ENCODE results near the gene PIF1. TPM values are rescaled to one million over a fixed set of nuclear protein-coding genes. Genes with fewer than 3 reads are reported as not detected.

Gene PIF1
- total RNA-seq = 0.27 TPM

DNA sequence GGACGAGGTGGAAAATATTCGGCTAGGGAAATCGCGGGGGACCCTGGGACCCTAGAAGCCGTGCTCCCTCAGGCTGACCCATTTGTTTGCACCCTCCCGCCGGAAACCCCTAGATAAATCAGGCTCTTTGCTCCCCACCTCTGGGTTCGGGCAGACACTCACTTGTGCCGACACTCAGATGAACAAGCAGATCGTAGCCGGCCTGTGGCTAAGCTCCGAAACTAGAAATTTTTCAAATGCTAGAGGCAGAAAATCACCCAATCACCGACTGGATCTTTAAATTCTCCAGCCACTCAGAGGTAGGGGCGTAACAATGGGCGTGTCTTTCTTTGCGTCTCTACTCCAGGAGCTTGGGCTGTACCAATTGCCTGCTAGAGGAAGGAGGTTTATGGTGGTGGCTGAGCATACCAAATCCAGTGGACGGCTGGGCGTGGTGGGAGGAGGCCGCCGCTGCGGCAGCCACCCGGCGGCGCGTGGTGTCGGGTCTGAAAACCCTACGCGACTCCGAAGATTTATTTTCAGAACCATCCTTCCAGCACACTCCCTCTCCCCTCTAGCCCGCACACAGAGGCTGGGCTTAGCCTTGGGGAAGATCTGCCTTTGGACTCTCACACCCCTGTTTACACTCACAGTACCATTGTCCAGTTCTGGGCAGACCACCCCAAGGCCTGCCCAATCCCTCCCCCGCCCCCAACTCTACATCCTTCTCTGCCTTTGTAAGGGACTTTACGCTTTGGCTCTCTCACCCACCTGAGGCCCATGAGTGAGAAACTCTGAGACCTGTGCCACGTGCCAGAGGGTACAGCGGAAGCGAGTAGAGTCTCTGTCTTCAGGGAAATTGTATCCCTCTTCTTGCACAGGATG lies at the start of gene PIF1:
TSS of gene PIF1 (minus strand) at position 217 of the 864 bp plus-strand sequence. CDS start 1,312 bp downstream, outside the sequence.
- peak; percentile 63 to 99 (median 97) for DNase-seq (ENCODE audit: low read depth in 2 of 3, low spot score in 2 of 3)

- peak in 2 of 3 donors; percentile 77 to 86 for DNase-seq (ENCODE audit: low read depth in 2 of 3, low spot score in 2 of 3)
These were observed 44.9 kb upstream of the PIF1 start for GRCh38 chr15:64870353-64870752.

GRCh38 chr15:64869501-64869900 lies 44.1 kb upstream of the PIF1 start:
- no peak for DNase-seq (ENCODE audit: low read depth in 2 of 3, low spot score in 2 of 3)

GRCh38 chr15:64865998-64866520 lies 40.6 kb upstream of the PIF1 start:
- no peak for DNase-seq (ENCODE audit: low read depth in 2 of 3, low spot score in 2 of 3)

- no peak for DNase-seq (ENCODE audit: low read depth in 2 of 3, low spot score in 2 of 3)
These were observed 39.9 kb upstream of the PIF1 start for GRCh38 chr15:64865126-64865997.

DNA sequence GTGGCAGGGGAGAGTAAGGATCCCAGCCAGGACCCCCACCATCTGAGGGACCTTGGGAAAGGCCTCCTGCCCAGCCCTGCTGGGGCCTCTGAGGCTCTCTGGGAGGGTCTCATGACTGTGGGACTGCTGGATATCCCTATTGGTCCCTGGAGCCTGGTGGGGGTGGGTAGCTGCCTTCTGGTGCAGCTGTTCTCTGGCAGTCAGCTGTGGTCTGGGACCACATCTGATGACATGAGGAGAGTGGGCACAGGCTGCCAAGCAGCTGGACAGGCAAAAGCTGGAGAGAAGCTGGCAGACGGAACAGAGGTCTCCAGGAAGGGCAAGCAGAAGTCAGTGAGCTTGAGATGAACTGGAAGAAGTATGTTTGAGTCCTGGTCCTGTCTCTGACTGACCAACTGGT lies 38.6 kb upstream of the PIF1 start:
- no peak for DNase-seq (ENCODE audit: low read depth in 2 of 3, low spot score in 2 of 3)

GRCh38 chr15:64862408-64862807 lies 37.0 kb upstream of the PIF1 start:
- no peak for DNase-seq (ENCODE audit: low read depth in 2 of 3, low spot score in 2 of 3)

GRCh38 chr15:64861960-64862359 lies 36.5 kb upstream of the PIF1 start:
- DNase-seq (ENCODE audit: low read depth in 2 of 3, low spot score in 2 of 3) = no peak

GRCh38 chr15:64861331-64861730 lies 35.9 kb upstream of the PIF1 start:
- no peak for DNase-seq (ENCODE audit: low read depth in 2 of 3, low spot score in 2 of 3)

DNA sequence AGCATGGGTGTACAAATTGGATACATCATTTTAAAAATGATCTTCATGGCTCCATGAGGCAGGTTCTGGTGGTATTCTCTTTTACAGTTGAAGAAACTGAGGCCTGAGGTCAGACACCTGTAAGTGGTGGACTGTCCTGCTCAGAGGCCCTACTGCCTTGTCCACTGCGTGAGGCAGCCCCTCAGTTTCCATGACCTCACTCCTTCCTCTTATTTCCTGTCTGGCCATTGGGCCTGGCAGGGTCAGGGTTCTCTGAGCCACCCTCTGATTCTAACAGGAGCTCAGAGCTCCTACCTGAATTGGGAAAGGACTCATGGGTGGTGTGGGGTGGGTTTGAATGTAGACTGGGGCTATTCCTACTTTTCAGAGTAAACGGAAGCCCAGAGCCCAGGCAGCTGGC lies 33.8 kb upstream of the PIF1 start:
- no peak for DNase-seq (ENCODE audit: low read depth in 2 of 3, low spot score in 2 of 3)

DNA sequence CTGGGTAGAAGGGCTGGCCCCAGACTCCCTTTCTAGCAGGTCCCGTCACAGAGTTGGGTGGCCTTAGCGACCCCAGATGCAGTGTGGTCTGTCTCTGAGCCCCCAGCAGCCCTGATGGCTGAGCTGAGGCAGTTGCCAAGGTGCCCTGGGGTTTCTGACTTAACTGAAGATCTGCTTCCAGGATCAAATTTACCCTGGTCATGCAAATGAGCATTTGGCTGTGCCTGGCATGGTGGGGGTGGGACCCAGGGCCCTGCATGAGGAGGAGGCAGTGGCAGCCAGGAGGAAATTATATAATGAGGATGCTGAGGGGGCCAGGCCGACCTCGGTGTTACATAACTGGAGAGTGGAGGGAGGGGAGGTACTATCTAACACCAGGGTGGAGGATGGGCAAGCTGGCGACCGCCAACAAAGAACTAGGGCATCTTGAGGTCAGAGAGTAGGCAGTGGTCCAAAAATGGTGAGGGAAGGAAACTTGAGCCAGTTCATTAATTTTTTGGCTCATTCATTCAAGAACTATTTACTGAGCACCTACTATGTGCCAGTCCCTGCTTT lies 32.7 kb upstream of the PIF1 start:
- DNase-seq (ENCODE audit: low read depth in 2 of 3, low spot score in 2 of 3) = peak in 1 of 3 donors; percentile 25

- no peak for DNase-seq (ENCODE audit: low read depth in 2 of 3, low spot score in 2 of 3)
These were observed 32.0 kb upstream of the PIF1 start for GRCh38 chr15:64857421-64857820.

- no peak for DNase-seq (ENCODE audit: low read depth in 2 of 3, low spot score in 2 of 3)
These were observed 31.1 kb upstream of the PIF1 start for GRCh38 chr15:64856429-64857145.

DNA sequence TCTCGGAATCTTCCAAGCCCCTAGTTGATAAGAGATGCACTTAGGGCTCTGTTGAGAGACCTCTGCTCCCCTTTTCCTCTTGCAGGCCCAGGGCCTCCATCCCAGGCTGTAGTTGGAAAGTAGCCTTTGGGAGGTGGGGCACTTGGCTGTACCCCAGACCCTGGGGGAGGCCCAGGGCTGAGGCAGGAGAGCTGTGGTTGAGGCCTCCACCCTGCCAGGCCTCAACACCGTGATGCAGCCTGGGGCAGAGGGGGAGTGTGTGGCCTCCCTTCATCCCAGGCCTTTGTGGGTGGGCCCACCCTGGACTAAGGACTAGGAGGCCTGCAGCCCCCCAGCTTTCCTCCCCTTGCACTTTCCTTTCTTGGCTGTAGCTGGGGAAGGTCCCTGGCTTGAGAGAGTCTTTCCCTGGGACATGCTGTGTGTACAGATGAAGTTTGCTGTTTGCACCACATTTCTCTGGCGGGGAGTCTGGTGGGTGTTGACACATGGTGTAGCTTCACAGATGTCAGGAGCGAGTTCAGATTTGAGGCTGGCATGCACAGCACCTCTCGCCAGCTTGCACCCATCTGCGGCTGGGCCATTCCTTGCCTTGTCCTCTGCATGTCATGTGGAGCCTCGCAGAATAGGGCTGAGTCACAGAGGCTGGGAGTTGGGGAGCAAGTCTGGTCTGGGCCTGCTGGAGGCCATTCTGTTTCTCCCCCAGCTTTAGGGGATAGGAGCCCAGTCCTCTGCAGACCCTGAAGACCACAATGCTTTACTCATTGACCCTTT lies 29.9 kb upstream of the PIF1 start:
- no peak for DNase-seq (ENCODE audit: low read depth in 2 of 3, low spot score in 2 of 3)

DNA sequence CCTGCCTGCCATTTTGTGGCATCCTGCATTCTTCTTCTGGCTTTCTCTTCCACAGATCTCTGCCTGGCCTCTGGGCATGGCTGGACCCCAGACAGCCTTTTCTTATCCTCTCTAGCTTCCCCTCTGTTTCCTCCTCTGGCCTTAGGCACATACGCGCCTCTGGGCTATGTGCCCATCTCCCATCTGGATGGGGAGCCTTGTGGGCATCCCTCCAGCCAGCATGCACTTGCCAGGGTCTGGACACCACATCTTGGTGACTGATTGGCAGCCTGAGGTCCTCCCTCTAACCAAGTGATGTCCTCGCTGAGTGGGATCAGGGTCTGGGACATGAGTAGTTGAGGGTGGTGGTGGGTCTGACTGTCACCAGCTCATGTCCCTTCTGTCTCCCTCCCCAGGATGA lies 29.1 kb upstream of the PIF1 start:
- DNase-seq (ENCODE audit: low read depth in 2 of 3, low spot score in 2 of 3) = no peak

DNA sequence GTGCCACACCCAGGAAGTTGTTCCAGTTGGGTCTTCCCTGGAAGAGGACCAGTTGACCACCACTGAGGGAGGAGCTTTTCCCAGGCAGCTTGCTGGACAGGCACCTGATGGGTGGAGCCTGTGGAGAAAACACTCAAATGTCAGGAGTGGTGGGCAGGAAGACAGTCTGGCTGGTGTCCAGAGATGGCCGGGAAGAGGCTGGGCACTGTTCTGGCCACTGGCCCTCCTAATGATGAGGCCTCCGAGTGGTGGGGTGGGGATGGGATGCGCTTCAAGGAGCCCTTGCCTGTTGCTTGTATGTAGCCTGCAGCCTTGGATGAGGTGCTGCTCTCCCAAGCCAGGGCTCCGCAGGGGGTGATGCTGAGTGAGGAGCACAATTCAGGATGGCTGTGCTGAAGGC lies 28.6 kb upstream of the PIF1 start:
- no peak for DNase-seq (ENCODE audit: low read depth in 2 of 3, low spot score in 2 of 3)

DNA sequence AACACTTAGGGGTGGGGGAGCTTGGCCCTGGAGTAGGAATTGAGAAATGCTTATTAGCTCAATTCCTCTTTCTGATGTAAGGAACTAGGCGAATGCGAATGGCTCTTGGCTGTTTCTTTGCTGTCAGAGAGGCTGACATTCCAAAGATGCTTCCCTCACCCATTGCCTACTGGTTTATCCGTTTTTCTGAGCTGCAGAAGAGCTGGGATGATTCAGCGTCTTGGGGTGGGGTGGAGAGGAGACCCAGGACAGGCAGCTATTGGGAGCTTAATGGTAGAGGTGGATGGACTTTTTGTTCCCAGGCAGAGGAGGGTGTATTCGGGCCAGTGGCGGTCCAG lies 26.0 kb upstream of the PIF1 start:
- peak in 1 of 3 donors; percentile 34 for DNase-seq (ENCODE audit: low read depth in 2 of 3, low spot score in 2 of 3)

- no peak for DNase-seq (ENCODE audit: low read depth in 2 of 3, low spot score in 2 of 3)
These were observed 25.5 kb upstream of the PIF1 start for GRCh38 chr15:64850778-64851502.
